ENCODE results near the gene TMEM63A. TPM values are rescaled to one million over a fixed set of nuclear protein-coding genes. Genes with fewer than 3 reads are reported as not detected.
"Not testable (repeated sequence)": the region's sequence is repeated elsewhere in the genome, so short reads cannot be mapped to it uniquely, and the experiment has no call there.

Gene TMEM63A
- total and polyA plus RNA-seq, 2 donors (not counting 1 experiment from before 2014, with no cell fraction given) = 14.5 to 24.1 TPM

DNA sequence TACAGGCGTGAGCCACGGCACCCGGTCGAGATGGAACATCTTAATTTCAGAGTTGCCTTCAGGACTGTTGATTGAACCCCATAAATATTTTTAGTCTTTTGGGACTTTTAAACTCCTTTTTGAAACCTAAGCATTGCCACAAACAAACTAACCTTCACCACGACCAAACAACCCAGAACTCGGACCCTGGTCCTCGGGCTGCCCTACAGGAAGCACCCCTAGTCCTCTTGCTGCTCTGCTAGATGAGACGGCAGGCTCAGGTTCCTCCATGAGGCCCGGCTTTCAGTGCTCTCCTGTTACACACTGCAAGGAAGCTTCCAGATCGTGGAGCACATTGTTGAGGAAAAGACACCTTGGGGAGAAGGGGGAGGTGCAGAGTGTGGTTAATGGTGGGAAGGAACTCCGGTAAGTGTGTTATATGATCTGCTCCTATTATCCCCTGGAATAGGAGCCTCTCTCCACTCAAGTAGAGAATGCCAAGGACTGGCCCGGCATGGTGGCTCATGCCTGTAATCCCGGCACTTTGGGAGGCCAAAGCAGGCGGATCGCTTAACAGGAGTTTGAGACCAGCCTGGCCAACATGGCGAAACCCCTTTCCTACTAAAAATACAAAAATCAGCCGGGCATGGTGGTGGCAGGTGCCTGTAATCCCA is 66.5 kb downstream of the TMEM63A start:
- H2AFZ ChIP-seq (ENCODE audit: low read length) = no peak overlapping the region
- no peaks in the 10 kb centered on the region for H4K20me1 ChIP-seq (ENCODE audit: control insufficient read depth, extremely low read depth, insufficient read depth, low read length)
- no peak overlapping the region for H3K27ac ChIP-seq (ENCODE audit: insufficient read depth, low read length)
- no peaks in the 10 kb centered on the region for H3K27me3 ChIP-seq (ENCODE audit: control insufficient read depth, insufficient read depth, low read length)
- peaks cover 22% of the 10 kb centered on the region for H3K4me1 ChIP-seq (ENCODE audit: control insufficient read depth, extremely low read depth, insufficient read depth, low read length)
- DNase-seq (ENCODE audit: low read depth in 2 of 2) = no peak
- no peak overlapping the region for H3K9ac ChIP-seq (ENCODE audit: insufficient read depth, low read length)
- no peak overlapping the region for H3K4me2 ChIP-seq (ENCODE audit: extremely low read depth, insufficient read depth, low read length)
- peaks cover 2% of the 10 kb centered on the region for H3K36me3 ChIP-seq (ENCODE audit: control insufficient read depth, insufficient read depth, low read length)
- H3K4me3 ChIP-seq (replicated peaks in 1 of 4; ENCODE audit: control extremely low read depth in 1 of 4, insufficient read depth in 1 of 4, low read depth in 3 of 4, low read length in 4 of 4) = no peak overlapping the region
- TF ChIP-seq, protein P1, sequence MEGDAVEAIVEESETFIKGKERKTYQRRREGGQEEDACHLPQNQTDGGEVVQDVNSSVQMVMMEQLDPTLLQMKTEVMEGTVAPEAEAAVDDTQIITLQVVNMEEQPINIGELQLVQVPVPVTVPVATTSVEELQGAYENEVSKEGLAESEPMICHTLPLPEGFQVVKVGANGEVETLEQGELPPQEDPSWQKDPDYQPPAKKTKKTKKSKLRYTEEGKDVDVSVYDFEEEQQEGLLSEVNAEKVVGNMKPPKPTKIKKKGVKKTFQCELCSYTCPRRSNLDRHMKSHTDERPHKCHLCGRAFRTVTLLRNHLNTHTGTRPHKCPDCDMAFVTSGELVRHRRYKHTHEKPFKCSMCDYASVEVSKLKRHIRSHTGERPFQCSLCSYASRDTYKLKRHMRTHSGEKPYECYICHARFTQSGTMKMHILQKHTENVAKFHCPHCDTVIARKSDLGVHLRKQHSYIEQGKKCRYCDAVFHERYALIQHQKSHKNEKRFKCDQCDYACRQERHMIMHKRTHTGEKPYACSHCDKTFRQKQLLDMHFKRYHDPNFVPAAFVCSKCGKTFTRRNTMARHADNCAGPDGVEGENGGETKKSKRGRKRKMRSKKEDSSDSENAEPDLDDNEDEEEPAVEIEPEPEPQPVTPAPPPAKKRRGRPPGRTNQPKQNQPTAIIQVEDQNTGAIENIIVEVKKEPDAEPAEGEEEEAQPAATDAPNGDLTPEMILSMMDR (conservative IDR thresholded peaks at IDR 0.05 in 1 of 2, IDR thresholded peaks at IDR 0.05 in 1 of 2; ENCODE audit: low read depth in 1 of 2, low read length in 2 of 2) = no peak
- no peak for TF ChIP-seq EZH2 (IDR thresholded peaks at IDR 0.05; ENCODE audit: low read length, missing control alignments)
- no peaks in the 10 kb centered on the region for H3K9me3 ChIP-seq (ENCODE audit: control insufficient read depth, insufficient read depth, low read depth, low read length)
- H3K79me2 ChIP-seq (ENCODE audit: control insufficient read depth, insufficient read depth, low read length) = no peaks in the 10 kb centered on the region

DNA sequence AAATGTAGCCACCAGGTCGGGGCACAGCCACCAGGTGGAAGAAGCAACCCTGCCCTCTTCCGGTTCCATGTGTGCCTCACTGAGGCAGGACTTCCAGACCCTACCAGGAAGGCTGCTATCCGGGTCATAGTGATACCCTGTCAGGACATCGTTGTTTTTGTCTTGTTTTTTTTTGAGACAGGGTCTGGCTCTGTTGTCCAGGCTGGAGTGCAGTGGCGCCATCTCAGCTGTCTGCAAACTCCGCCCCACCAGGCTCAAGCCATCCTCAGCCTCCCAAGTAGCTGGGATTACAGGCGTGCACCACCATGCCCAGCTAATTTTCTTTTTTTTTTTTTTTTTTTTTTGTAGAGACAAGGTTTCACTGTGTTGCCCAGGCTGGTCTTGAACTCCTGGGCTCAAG is 67.1 kb downstream of the TMEM63A start:
- not testable (repeated sequence) for DNase-seq (ENCODE audit: low read depth in 2 of 2); H3K27ac ChIP-seq (ENCODE audit: insufficient read depth, low read length); H3K4me2 ChIP-seq (ENCODE audit: extremely low read depth, insufficient read depth, low read length); H3K36me3 ChIP-seq (ENCODE audit: control insufficient read depth, insufficient read depth, low read length); H3K27me3 ChIP-seq (ENCODE audit: control insufficient read depth, insufficient read depth, low read length); H3K9ac ChIP-seq (ENCODE audit: insufficient read depth, low read length); H2AFZ ChIP-seq (ENCODE audit: low read length); H3K9me3 ChIP-seq (ENCODE audit: control insufficient read depth, insufficient read depth, low read depth, low read length); H3K79me2 ChIP-seq (ENCODE audit: control insufficient read depth, insufficient read depth, low read length); H4K20me1 ChIP-seq (ENCODE audit: control insufficient read depth, extremely low read depth, insufficient read depth, low read length); H3K4me3 ChIP-seq (replicated peaks in 1 of 4; ENCODE audit: control extremely low read depth in 1 of 4, insufficient read depth in 1 of 4, low read depth in 3 of 4, low read length in 4 of 4)
- H3K4me1 ChIP-seq (ENCODE audit: control insufficient read depth, extremely low read depth, insufficient read depth, low read length) = peaks cover 22% of the 10 kb centered on the region

DNA sequence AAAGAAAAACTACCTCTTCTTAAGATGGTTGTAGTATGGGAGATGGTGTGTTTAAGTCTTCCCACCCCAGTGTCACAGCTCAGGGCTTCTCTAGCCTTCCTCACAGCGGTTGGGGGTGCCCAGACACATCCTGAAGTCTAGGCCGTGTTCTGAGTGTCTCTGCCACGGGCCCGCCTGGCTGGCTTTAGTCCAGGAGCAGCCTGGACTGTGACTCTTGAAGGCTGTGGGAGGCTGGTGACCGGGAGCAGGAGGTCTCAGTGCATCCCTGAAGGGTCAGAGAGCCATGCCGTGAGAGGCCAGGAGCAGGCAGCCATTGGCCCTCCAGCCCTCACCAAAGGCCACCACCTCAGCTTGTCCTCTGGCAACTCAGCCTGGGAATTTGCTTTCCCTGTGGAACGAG is 67.8 kb downstream of the TMEM63A start:
- Histone ChIP-seq H4K20me1 (ENCODE audit: control insufficient read depth, extremely low read depth, insufficient read depth, low read length) (no peaks in the 10 kb centered on the region), H3K79me2 (ENCODE audit: control insufficient read depth, insufficient read depth, low read length) (no peaks in the 10 kb centered on the region), H2AFZ (ENCODE audit: low read length) (no peak overlapping the region), H3K27me3 (ENCODE audit: control insufficient read depth, insufficient read depth, low read length) (no peaks in the 10 kb centered on the region), H3K4me1 (ENCODE audit: control insufficient read depth, extremely low read depth, insufficient read depth, low read length) (peaks cover 22% of the 10 kb centered on the region), H3K9me3 (ENCODE audit: control insufficient read depth, insufficient read depth, low read depth, low read length) (no peaks in the 10 kb centered on the region), H3K36me3 (ENCODE audit: control insufficient read depth, insufficient read depth, low read length) (peaks cover 2% of the 10 kb centered on the region), H3K4me3 (replicated peaks in 1 of 4; ENCODE audit: control extremely low read depth in 1 of 4, insufficient read depth in 1 of 4, low read depth in 3 of 4, low read length in 4 of 4) (no peak overlapping the region), H3K9ac (ENCODE audit: insufficient read depth, low read length) (no peak overlapping the region), H3K27ac (ENCODE audit: insufficient read depth, low read length) (no peak overlapping the region), H3K4me2 (ENCODE audit: extremely low read depth, insufficient read depth, low read length) (no peak overlapping the region)
- DNase-seq (ENCODE audit: low read depth in 2 of 2) = no peak
- TF ChIP-seq, protein P1 (conservative IDR thresholded peaks at IDR 0.05 in 1 of 2, IDR thresholded peaks at IDR 0.05 in 1 of 2; ENCODE audit: low read depth in 1 of 2, low read length in 2 of 2) = no peak

All from fibroblast of lung (primary cell).